Gastrocnemius medialis (tissue), 4 donors: Measurements from ENCODE around the gene ELFN2. TPM values are rescaled to one million over a fixed set of nuclear protein-coding genes. Genes with fewer than 3 reads are reported as not detected.

Experiments used
- ATAC-seq, 2 donors: fragments of 150-250 bp; one replicate each; pipeline ENCODE4 v1.9.1; 2016
- DNase-seq, 2 donors: peaks; one replicate each; pipeline ENCODE4 v3.0.0-alpha.2; 2019
- H3K27ac ChIP-seq, 4 donors: fragments of 200-600 bp; sonication (generic); 1 replicate in 1 of 4; 2 replicates in 3 of 4; pipeline ENCODE4 v1.5.1; 2016 to 2018; ENCODE audit warnings: mild to moderate bottlenecking in 2 of 4, moderate library complexity in 1 of 4
- H3K27me3 ChIP-seq, 3 donors: fragments of 200-600 bp; sonication (generic) in 2 of 3; 1 replicate in 1 of 3; 2 replicates in 2 of 3; pipeline versions ENCODE4 v1.5.1 to v1.6.0; 2016 to 2019; ENCODE audit warnings: mild to moderate bottlenecking in 1 of 3, moderate library complexity in 1 of 3
- H3K36me3 ChIP-seq, 2 donors: fragments of 200-600 bp; sonication (generic) in 1 of 2; one replicate each; pipeline ENCODE4 v1.5.1; 2017 to 2018
- H3K4me1 ChIP-seq, 2 donors: fragments of 200-600 bp; sonication (generic) in 1 of 2; one replicate each; pipeline ENCODE4 v1.5.1; 2016 to 2017; ENCODE audit warnings: mild to moderate bottlenecking in 2 of 2
- H3K4me3 ChIP-seq, 4 donors: fragments of 200-600 bp; sonication (generic) in 3 of 4; 1 replicate in 1 of 4; 2 replicates in 3 of 4; pipeline ENCODE4 v1.5.1; 2016 to 2019; ENCODE audit warnings: mild to moderate bottlenecking in 2 of 4
- H3K9me3 ChIP-seq, 3 donors: fragments of 200-600 bp; sonication (generic) in 2 of 3; 1 replicate in 1 of 3; 2 replicates in 2 of 3; pipeline ENCODE4 v1.5.1; 2016 to 2019
- POLR2A ChIP-seq, 2 donors: fragments of 450-650 bp; IDR thresholded peaks; one replicate each; pipeline ENCODE4 v1.6.1; 2017; ENCODE audit warnings: antibody characterized with exemption in 2 of 2, mild to moderate bottlenecking in 2 of 2, moderate library complexity in 2 of 2
- in situ Hi-C, 4 donors: fragments of 200-750 bp; cut with MboI; loops; one replicate each; pipeline versions ENCODE4 v1.15.0 to v1.8.0; 2017; ENCODE audit warnings: low sequenced_read_pairs in 4 of 4
- intact Hi-C: fragments of 100-400 bp; cut with DNase I; formaldehyde crosslinking; loops from one replicate; pipeline ENCODE4 v1.15.1; 2023; ENCODE audit warnings: low total_unique reads
- total RNA-seq, 4 donors: library from RNA; depleted of rRNA; stranded (reverse); fragments of >200 nt; gene quantifications; one replicate each; pipeline versions ENCODE4 v1.1.0 to v1.2.3, GENCODE V29; 2016
- TF ChIP-seq, protein P1 (sequence below), 5 experiments: fragments of 450-650 bp in 3 of 5; fragments of 200-600 bp in 2 of 5; sonication (generic) in 2 of 5; IDR thresholded peaks in 4 of 5; conservative IDR thresholded peaks in 1 of 5; 1 replicate in 4 of 5; 2 replicates in 1 of 5; pipeline ENCODE4 v1.5.1; 2016 to 2019; ENCODE audit warnings: antibody characterized with exemption in 5 of 5, mild to moderate bottlenecking in 3 of 5, moderate library complexity in 3 of 5

The ELFN2 gene
- total RNA-seq, 4 donors from 2014 or later = 0.02 to 0.03 TPM; not detected in 2

DNA sequence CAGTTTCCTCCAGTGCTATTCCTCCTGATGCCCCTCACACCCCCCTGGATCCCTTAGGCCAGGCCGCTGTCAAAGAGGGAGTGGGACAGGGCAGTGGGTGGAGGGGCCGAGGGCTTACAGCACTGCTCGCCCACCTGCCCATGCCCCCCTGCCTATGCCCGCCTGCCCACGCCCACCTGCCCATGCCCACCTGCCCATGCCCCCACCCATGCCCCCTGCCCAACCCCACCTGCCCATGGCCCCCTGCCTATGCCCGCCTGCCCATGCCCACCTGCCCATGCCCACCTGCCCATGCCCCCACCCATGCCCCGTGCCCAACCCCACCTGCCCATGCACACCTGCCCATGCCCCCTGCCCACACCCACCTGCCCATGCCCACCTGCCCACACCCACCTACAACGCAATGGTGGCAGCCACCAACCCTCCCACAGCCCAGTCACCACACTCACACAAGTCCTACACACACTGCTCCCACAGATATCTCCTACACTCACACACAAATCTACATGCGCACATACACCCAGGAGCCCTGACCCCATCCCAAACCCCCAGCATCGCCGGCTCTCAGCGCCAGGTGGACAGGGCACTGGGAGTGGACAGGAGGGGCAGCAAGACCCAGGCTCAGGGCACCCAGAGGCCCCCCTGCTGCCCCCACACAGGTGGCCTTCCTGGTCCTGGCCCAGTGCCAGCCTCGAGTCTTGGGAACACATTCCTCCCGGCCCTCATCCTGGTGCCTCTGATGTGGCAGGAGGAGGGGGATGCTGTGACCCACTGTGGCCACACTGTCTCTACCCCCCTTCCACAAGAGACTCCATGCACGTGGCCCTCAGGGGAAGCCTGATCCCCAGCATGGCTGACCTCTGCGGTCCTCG lies 83.2 kb downstream of the ELFN2 start:
- no peaks in the 10 kb centered on the region for H3K4me1 ChIP-seq
- H3K36me3 ChIP-seq = no peaks in the 10 kb centered on the region
- no peak overlapping the region for H3K27ac ChIP-seq
- in situ Hi-C loops = no loop called here
- DNase-seq (no peak), ATAC-seq (no peak)
- peaks cover 13 to 20% (median 14%) of the 10 kb centered on the region in 3 donors for H3K27me3 ChIP-seq
- H3K9me3 ChIP-seq = no peaks in the 10 kb centered on the region
- H3K4me3 ChIP-seq = no peak overlapping the region
- TF ChIP-seq POLR2A (IDR thresholded peaks at IDR 0.05) = no peak
- TF ChIP-seq, protein P1, sequence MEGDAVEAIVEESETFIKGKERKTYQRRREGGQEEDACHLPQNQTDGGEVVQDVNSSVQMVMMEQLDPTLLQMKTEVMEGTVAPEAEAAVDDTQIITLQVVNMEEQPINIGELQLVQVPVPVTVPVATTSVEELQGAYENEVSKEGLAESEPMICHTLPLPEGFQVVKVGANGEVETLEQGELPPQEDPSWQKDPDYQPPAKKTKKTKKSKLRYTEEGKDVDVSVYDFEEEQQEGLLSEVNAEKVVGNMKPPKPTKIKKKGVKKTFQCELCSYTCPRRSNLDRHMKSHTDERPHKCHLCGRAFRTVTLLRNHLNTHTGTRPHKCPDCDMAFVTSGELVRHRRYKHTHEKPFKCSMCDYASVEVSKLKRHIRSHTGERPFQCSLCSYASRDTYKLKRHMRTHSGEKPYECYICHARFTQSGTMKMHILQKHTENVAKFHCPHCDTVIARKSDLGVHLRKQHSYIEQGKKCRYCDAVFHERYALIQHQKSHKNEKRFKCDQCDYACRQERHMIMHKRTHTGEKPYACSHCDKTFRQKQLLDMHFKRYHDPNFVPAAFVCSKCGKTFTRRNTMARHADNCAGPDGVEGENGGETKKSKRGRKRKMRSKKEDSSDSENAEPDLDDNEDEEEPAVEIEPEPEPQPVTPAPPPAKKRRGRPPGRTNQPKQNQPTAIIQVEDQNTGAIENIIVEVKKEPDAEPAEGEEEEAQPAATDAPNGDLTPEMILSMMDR (IDR thresholded peaks at IDR 0.05 in 4 of 5, conservative IDR thresholded peaks at IDR 0.05 in 1 of 5) = no peak
- intact Hi-C loops = no loop called here

DNA sequence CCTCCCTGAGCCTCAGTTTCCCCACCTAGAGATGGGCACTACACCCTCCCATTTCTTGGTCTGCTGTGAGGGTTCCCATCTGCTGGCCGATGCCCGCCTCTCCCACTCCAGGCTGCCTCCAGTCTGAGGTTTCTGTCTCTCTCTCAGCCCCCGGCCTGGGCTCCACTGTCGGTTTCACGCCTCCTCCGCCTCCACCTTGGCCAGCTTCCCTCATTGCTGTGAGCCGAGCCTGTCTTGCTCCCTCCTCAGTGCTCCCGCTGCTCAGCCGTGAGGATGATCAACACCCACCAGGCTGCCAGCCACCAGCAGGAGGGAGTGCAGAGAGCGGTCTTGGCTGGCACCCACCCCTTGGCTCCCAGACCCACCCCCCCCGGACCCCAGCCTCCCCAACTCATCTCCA lies 83.9 kb downstream of the ELFN2 start:
- DNase-seq (no peak), ATAC-seq (no peak)
- in situ Hi-C loops = no loop called here
- TF ChIP-seq, protein P1 (IDR thresholded peaks at IDR 0.05 in 4 of 5, conservative IDR thresholded peaks at IDR 0.05 in 1 of 5) = no peak
- TF ChIP-seq POLR2A (IDR thresholded peaks at IDR 0.05) = no peak
- peaks cover 14 to 26% (median 17%) of the 10 kb centered on the region in 3 donors for H3K27me3 ChIP-seq
- H3K36me3 ChIP-seq = no peaks in the 10 kb centered on the region
- no peak overlapping the region for H3K4me3 ChIP-seq
- H3K27ac ChIP-seq = no peak overlapping the region
- intact Hi-C loops = no loop called here
- no peaks in the 10 kb centered on the region for H3K9me3 ChIP-seq
- H3K4me1 ChIP-seq = no peaks in the 10 kb centered on the region

DNA sequence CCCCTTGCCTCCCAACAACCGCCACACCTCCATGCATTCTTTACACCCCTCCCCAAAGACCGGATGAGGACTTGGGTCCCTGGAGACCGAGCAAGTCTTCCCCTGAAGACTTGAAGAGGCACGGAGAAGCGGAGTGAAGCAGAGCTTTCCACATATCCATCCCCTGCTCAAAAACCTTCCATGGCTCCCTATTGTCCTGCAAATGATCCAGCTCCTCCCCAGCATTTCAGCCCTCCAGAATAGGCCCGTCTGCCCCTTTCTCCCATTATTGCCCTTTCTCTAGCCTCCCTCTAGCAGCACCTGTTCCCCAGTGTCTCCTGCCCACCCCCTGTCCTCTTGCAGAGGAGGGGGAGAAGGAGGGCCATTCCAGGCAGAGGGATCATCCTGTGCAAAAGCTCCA lies 85.2 kb downstream of the ELFN2 start:
- in situ Hi-C loops (no loop called here), intact Hi-C loops (no loop called here)
- TF ChIP-seq, protein P1 (IDR thresholded peaks at IDR 0.05 in 4 of 5, conservative IDR thresholded peaks at IDR 0.05 in 1 of 5) = no peak
- no peak for TF ChIP-seq POLR2A (IDR thresholded peaks at IDR 0.05)
- H3K27ac ChIP-seq = no peak overlapping the region
- H3K36me3 ChIP-seq = no peaks in the 10 kb centered on the region
- peaks cover 14 to 27% (median 21%) of the 10 kb centered on the region in 3 donors for H3K27me3 ChIP-seq
- H3K4me1 ChIP-seq = no peaks in the 10 kb centered on the region
- no peak for ATAC-seq
- no peak overlapping the region for H3K4me3 ChIP-seq
- no peaks in the 10 kb centered on the region for H3K9me3 ChIP-seq
- no peak for DNase-seq

DNA sequence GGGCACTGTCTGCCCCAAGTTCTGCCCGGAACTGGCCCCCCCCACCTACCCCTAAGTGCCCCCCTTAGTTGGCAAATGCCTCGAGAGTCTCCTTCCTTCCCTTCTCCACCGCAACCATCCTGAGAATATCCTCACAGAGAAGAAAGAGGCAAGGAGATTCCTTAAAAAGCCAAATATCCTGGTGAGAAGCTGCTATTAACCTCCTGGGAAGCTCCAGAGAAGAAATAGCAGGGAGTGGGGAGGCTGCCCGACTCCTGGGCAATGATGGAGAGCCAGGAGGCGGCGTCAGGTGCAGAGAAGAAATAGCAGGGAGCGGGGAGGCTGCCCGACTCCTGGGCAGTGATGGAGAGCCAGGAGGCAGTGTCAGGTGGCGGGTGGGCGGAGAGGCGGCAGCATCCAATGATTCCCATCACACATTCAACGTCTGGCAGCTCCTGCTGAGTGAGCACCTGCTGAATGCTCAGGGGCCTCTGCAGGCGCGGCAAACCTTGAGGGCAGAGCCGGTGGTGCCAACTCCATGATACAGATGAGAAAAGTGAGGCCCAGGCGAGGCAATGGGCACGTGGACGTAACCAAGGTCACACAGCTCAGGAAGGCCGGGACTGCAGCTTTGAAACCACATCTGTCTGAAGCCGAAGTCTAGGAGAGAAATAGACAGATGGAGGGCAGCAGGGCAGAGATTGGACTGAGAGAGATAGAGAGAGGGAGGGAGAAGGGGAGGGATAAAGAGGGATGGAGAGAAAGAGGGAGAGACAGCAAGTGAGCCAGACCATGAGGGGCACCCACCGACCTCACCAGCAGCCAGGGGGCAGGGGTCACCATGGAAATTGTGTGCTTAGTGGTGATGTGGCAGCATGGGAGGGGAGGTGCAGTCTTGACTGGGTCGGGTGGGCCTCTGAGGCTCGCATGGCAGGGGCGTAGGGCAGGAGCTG lies 86.7 kb downstream of the ELFN2 start:
- in situ Hi-C loops = no loop called here
- H3K27me3 ChIP-seq = peaks cover 24 to 34% (median 28%) of the 10 kb centered on the region in 3 donors

More for the DNA sequence above, 86.7 kb downstream of the ELFN2 start:
- DNase-seq = no peak
- intact Hi-C loops = no loop called here
- Histone ChIP-seq H3K4me1 (no peaks in the 10 kb centered on the region), H3K36me3 (no peaks in the 10 kb centered on the region), H3K4me3 (no peak overlapping the region), H3K27ac (no peak overlapping the region), H3K9me3 (no peaks in the 10 kb centered on the region)
- TF ChIP-seq, protein P1 (IDR thresholded peaks at IDR 0.05 in 4 of 5, conservative IDR thresholded peaks at IDR 0.05 in 1 of 5) = no peak
- TF ChIP-seq POLR2A (IDR thresholded peaks at IDR 0.05) = no peak
- no peak for ATAC-seq
